Measurements from ENCODE around the gene DNHD1.

DNA sequence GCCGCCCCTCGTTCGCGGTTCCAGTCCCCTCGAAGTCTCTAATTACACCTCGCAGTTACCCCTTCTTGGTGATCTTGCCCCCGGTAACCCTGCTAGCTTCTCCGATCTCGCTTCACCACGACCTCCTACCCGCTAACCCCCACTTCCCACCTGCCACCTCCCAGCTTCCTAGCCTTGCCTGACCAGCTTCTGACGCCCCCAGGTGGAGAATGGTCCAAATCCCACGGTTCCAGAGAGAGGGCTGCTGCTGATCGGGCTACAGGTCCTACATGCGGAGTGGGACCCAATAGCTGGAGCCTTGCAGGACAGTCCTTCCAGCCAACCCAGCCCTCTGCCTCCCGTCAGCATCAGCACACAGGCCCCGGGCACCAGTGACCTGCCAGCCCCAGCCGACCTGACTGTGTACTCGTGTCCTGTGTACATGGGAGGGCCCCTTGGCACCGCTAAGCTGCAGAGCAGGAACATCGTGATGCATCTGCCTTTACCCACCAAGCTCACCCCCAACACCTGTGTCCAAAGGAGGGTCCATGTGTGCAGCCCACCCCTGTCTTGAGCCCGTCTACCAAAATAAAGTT is 74.4 kb downstream of the DNHD1 start:
- TF ChIP-seq SMC3 (conservative IDR thresholded peaks at IDR 0.05; ENCODE audit: insufficient read depth, low read depth, low read length) (no peak), PRPF4 (IDR thresholded peaks at IDR 0.05; ENCODE audit: insufficient read depth, low read depth, low read length, poor library complexity, severe bottlenecking) (no peak), TBL1XR1 (IDR thresholded peaks at IDR 0.05; ENCODE audit: low read length in 2 of 2) (no peak)
